GM20000 (cell line): ENCODE results near the gene TM4SF18.

ENCODE experiments used
- DNase-seq: peaks from one replicate; pipeline ENCODE4 v3.0.0; 2012; ENCODE audit warnings: low spot score
- CTCF ChIP-seq: IDR thresholded peaks from 2 replicates; pipeline ENCODE4 v1.5.1; 2012; ENCODE audit warnings: mild to moderate bottlenecking, control low read depth; ENCODE audit errors: extremely low read depth, missing control alignments

TM4SF18 gene

GRCh38 chr3:149310796-149311534, 22.5 kb downstream of the TM4SF18 start:
- TF ChIP-seq CTCF = no peak
- DNase-seq = no peak

GRCh38 chr3:149307435-149307783, 26.0 kb downstream of the TM4SF18 start:
- no peak for DNase-seq

GRCh38 chr3:149306751-149307434, 26.5 kb downstream of the TM4SF18 start:
- DNase-seq = no peak
- TF ChIP-seq CTCF = no peak

More at GRCh38 chr3:149307435-149307783, 26.0 kb downstream of the TM4SF18 start:
- no peak for TF ChIP-seq CTCF

- no peak for TF ChIP-seq CTCF
- no peak for DNase-seq
These were observed 28.1 kb downstream of the TM4SF18 start for GRCh38 chr3:149305376-149305775.

- TF ChIP-seq CTCF = no peak
- no peak for DNase-seq
These were observed 33.3 kb downstream of the TM4SF18 start for GRCh38 chr3:149299938-149300801.

GRCh38 chr3:149296972-149297371, 36.5 kb downstream of the TM4SF18 start:
- no peak for DNase-seq
- TF ChIP-seq CTCF = no peak

- no peak for TF ChIP-seq CTCF
- DNase-seq = no peak
These were observed 40.8 kb downstream of the TM4SF18 start for GRCh38 chr3:149292666-149293065.
